MM.1S (cell line): ENCODE data around the gene EMILIN3.

ENCODE experiments used
- DNase-seq: peaks from one replicate; pipeline ENCODE4 v3.0.0-alpha.2; 2015
- H2AFZ ChIP-seq: fragments of 300-600 bp; sonication (generic); 2 replicates; pipeline ENCODE4 v1.6.0; 2016; ENCODE audit warnings: antibody characterized with exemption, low read length
- H3F3A ChIP-seq: fragments of 300-600 bp; sonication (generic); 2 replicates; pipeline ENCODE4 v1.6.1; 2016; ENCODE audit warnings: mild to moderate bottlenecking, antibody characterized with exemption, low read length, moderate library complexity, mixed read lengths; ENCODE audit not compliant: insufficient read depth
- H3K27ac ChIP-seq: fragments of 300-600 bp; sonication (generic); 2 replicates; pipeline ENCODE4 v1.5.1; 2016; ENCODE audit warnings: mild to moderate bottlenecking, low read length
- H3K27me3 ChIP-seq: fragments of 300-600 bp; sonication (generic); replicated peaks from 2 replicates; pipeline ENCODE4 v1.6.0; 2016; ENCODE audit warnings: low read length; ENCODE audit not compliant: insufficient read depth
- H3K36me3 ChIP-seq: fragments of 300-600 bp; sonication (generic); replicated peaks from 2 replicates; pipeline ENCODE4 v1.6.1; 2016; ENCODE audit warnings: mild to moderate bottlenecking, low read length, mixed read lengths; ENCODE audit not compliant: insufficient read depth
- H3K4me1 ChIP-seq: fragments of 300-600 bp; sonication (generic); 2 replicates; pipeline ENCODE4 v1.6.1; 2016; ENCODE audit warnings: low read length, mixed read lengths
- H3K4me2 ChIP-seq: fragments of 300-600 bp; sonication (generic); 2 replicates; pipeline ENCODE4 v1.6.0; 2016; ENCODE audit warnings: low read depth, low read length
- H3K4me3 ChIP-seq: fragments of 300-600 bp; sonication (generic); 2 replicates; pipeline ENCODE4 v1.5.1; 2016; ENCODE audit warnings: low read length, mixed read lengths
- H3K79me2 ChIP-seq: fragments of 300-600 bp; sonication (generic); 2 replicates; pipeline ENCODE4 v1.6.1; 2016; ENCODE audit warnings: mixed run types, low read length, mixed read lengths
- H3K9ac ChIP-seq: fragments of 300-600 bp; sonication (generic); 2 replicates; pipeline ENCODE4 v1.6.1; 2016; ENCODE audit warnings: low read length, mixed read lengths
- H3K9me2 ChIP-seq: fragments of 300-600 bp; sonication (generic); replicated peaks from 2 replicates; pipeline ENCODE4 v1.6.1; 2016; ENCODE audit warnings: mild to moderate bottlenecking, low read length, mixed read lengths; ENCODE audit not compliant: insufficient read depth
- H3K9me3 ChIP-seq: fragments of 300-600 bp; sonication (generic); replicated peaks from 2 replicates; pipeline ENCODE4 v1.6.1; 2016; ENCODE audit warnings: mild to moderate bottlenecking, low read length, mixed read lengths; ENCODE audit not compliant: insufficient read depth
- H4K20me1 ChIP-seq: fragments of 300-600 bp; sonication (generic); 2 replicates; pipeline ENCODE4 v1.6.1; 2016; ENCODE audit warnings: mild to moderate bottlenecking, low read length, moderate library complexity, mixed read lengths; ENCODE audit not compliant: insufficient read depth
- CTCF ChIP-seq: fragments of 300-600 bp; sonication (generic); IDR thresholded peaks from 2 replicates; pipeline ENCODE4 v1.5.1; 2016; ENCODE audit warnings: antibody characterized with exemption, low read length, mixed read lengths
- EZH2 ChIP-seq: fragments of 300-600 bp; sonication (generic); optimal IDR thresholded peaks from 2 replicates; pipeline ENCODE3; 2017; ENCODE audit warnings: low read depth, mild to moderate bottlenecking, antibody characterized with exemption, low read length, mixed read lengths
- EZH2phosphoT487 ChIP-seq: fragments of 300-600 bp; sonication (generic); IDR thresholded peaks from 2 replicates; pipeline ENCODE4 v1.6.1; 2018; ENCODE audit warnings: antibody characterized with exemption, low read length

The EMILIN3 gene

GRCh38 chr20:41366546-41367392, at the start of gene EMILIN3:
Gene EMILIN3 (minus strand): TSS chr20:41366818. CDS start chr20:41366634, 184 bp downstream.
- H3K4me1 ChIP-seq: peaks cover 14% of the 10 kb centered on the region
- no peak for TF ChIP-seq CTCF
- no peak for TF ChIP-seq EZH2
- TF ChIP-seq EZH2phosphoT487: no peak
- no peaks in the 10 kb centered on the region for H3K36me3 ChIP-seq
- no peaks in the 10 kb centered on the region for H3K79me2 ChIP-seq
- H3K4me2 ChIP-seq: no peak within 1 kb of the TSS
- no peak for DNase-seq
- no peaks in the 10 kb centered on the region for H4K20me1 ChIP-seq
- H3K4me3 ChIP-seq: no peak within 1 kb of the TSS
- H3F3A ChIP-seq: no peaks in the 10 kb centered on the region
- no peak within 1 kb of the TSS for H3K27ac ChIP-seq
- H3K9me3 ChIP-seq: no peaks in the 10 kb centered on the region
- peaks cover 24% of the 10 kb centered on the region for H3K27me3 ChIP-seq
- no peak within 1 kb of the TSS for H2AFZ ChIP-seq
- H3K9ac ChIP-seq: no peak within 1 kb of the TSS
- no peaks in the 10 kb centered on the region for H3K9me2 ChIP-seq

- Histone ChIP-seq H3K4me3 (no peak overlapping the region), H3K27ac (no peak overlapping the region), H3K9me2 (no peaks in the 10 kb centered on the region), H2AFZ (no peak overlapping the region), H3K9ac (no peak overlapping the region), H4K20me1 (no peaks in the 10 kb centered on the region), H3K4me2 (no peak overlapping the region), H3K36me3 (no peaks in the 10 kb centered on the region), H3K4me1 (peaks cover 24% of the 10 kb centered on the region), H3K79me2 (no peaks in the 10 kb centered on the region), H3K27me3 (no peaks in the 10 kb centered on the region), H3K9me3 (no peaks in the 10 kb centered on the region), H3F3A (peaks cover 12% of the 10 kb centered on the region)
- no peak for DNase-seq
- TF ChIP-seq EZH2 (no peak), EZH2phosphoT487 (no peak), CTCF (no peak)
Measured at GRCh38 chr20:41415191-41415590, 48.6 kb upstream of the EMILIN3 start.

GRCh38 chr20:41413169-41413568, 46.6 kb upstream of the EMILIN3 start:
- no peak overlapping the region for H3K27ac ChIP-seq
- H3K4me3 ChIP-seq: no peak overlapping the region
- H3K9me2 ChIP-seq: no peaks in the 10 kb centered on the region
- H3K4me2 ChIP-seq: no peak overlapping the region
- no peaks in the 10 kb centered on the region for H3K9me3 ChIP-seq
- H2AFZ ChIP-seq: no peak overlapping the region
- no peak for DNase-seq
- H3K9ac ChIP-seq: no peak overlapping the region
- H3K27me3 ChIP-seq: no peaks in the 10 kb centered on the region
- no peaks in the 10 kb centered on the region for H3K36me3 ChIP-seq
- no peaks in the 10 kb centered on the region for H4K20me1 ChIP-seq
- TF ChIP-seq EZH2: no peak
- no peak for TF ChIP-seq EZH2phosphoT487
- TF ChIP-seq CTCF: no peak
- peaks cover 36% of the 10 kb centered on the region for H3K4me1 ChIP-seq
- no peaks in the 10 kb centered on the region for H3K79me2 ChIP-seq
- H3F3A ChIP-seq: peaks cover 25% of the 10 kb centered on the region
